Immature natural killer cell (primary cell): ENCODE measurements around the gene SLC25A19. TPM values are rescaled to one million over a fixed set of nuclear protein-coding genes. Genes with fewer than 3 reads are reported as not detected.

Source experiments
- DNase-seq, 3 donors: peaks; one replicate each; pipeline ENCODE4 v3.0.0; 2022; ENCODE audit warnings: mixed read lengths in 1 of 3
- H3K27ac Mint-ChIP-seq, 6 donors: one replicate each; pipeline ENCODE4 v1.8.0; 2020; ENCODE audit warnings: mixed read lengths in 6 of 6, mild to moderate bottlenecking in 5 of 6, inconsistent platforms in 4 of 6, moderate library complexity in 3 of 6
- H3K27me3 Mint-ChIP-seq, 3 donors: one replicate each; pipeline ENCODE4 v1.8.0; 2020 to 2021; ENCODE audit warnings: low read depth in 3 of 3, mild to moderate bottlenecking in 3 of 3, mixed read lengths in 3 of 3, moderate library complexity in 3 of 3, inconsistent platforms in 1 of 3
- H3K36me3 Mint-ChIP-seq, 3 donors: one replicate each; pipeline ENCODE4 v1.8.0; 2020; ENCODE audit warnings: mixed read lengths in 3 of 3, inconsistent platforms in 2 of 3, mild to moderate bottlenecking in 2 of 3
- H3K4me1 Mint-ChIP-seq, 2 donors: one replicate each; pipeline ENCODE4 v1.8.0; 2020; ENCODE audit warnings: inconsistent platforms in 2 of 2, mild to moderate bottlenecking in 2 of 2, mixed read lengths in 2 of 2, moderate library complexity in 1 of 2
- H3K4me3 Mint-ChIP-seq, 5 donors: one replicate each; pipeline ENCODE4 v1.8.0; 2020; ENCODE audit warnings: mild to moderate bottlenecking in 5 of 5, mixed read lengths in 5 of 5, inconsistent platforms in 3 of 5, moderate library complexity in 3 of 5
- H3K9me3 Mint-ChIP-seq, 6 donors: one replicate each; pipeline ENCODE4 v1.8.0; 2020; ENCODE audit warnings: mild to moderate bottlenecking in 6 of 6, mixed read lengths in 6 of 6, inconsistent platforms in 4 of 6, moderate library complexity in 3 of 6
- polyA plus RNA-seq, 3 donors: library from polyadenylated mRNA; unstranded; fragments of 300-500 nt; fragmentation: Illumina TruSeq; gene quantifications; one replicate each; pipeline ENCODE4 v1.2.3, GENCODE V29; 2021

Gene SLC25A19
- polyA plus RNA-seq, result 10 to 100 TPM; 11.2 to 27.2 (median 21.0) TPM

DNA sequence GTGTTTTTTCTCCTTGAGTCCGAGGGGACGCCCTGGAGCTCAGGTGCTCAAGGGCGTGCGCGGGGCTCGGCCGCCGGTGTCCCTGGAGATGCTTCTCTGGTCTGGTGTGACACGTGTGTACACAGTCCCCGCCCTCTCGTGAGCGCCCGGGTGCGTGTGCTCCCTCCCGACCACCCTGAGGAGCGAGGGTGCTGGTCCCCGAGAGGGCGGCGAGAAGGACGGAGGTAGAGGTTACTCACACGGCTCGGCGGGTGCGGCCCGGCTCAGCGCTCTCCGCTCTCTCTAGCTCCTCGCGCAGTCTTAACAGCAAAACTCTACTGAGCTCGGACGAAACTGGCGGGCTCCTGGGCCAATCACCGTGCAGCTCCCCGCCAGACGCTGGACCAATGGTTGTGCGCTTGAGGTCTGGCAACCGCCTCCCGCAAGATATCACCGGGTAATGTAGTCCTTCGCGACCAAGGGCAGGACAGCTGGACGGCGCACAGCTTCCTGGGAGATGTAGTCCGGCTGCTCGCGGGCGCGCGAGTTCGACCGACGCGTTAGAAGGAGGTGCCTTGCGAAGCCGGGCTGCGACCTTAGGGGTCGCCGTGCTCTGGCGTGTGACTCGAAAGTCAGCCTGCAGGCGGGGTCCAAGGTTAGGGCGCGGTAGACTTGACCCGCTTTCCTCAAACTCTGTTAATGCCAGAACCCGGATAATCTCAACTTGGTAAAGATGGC lies at the start of gene SLC25A19:
SLC25A19 (minus strand) TSS at position 319 of the 717 bp plus-strand sequence. CDS start 2,669 bp downstream, outside the sequence.
- H3K4me3 Mint-ChIP-seq, result peak within 1 kb of the TSS; percentile 98 to 100 (median 100)
- peaks cover 4 to 7% (median 6%) of the 10 kb centered on the region in 3 donors for H3K27me3 Mint-ChIP-seq
- H3K4me1 Mint-ChIP-seq, result peaks cover 15 to 24% of the 10 kb centered on the region in 2 donors
- H3K36me3 Mint-ChIP-seq, result peaks cover 0 to 2% (median 0%) of the 10 kb centered on the region in 3 donors
- peak within 1 kb of the TSS; percentile 99 to 100 (median 100) for H3K27ac Mint-ChIP-seq
- no peaks in the 10 kb centered on the region for H3K9me3 Mint-ChIP-seq
- DNase-seq, result peak; percentile 96

GRCh38 chr17:75338335-75338734 lies 49.1 kb upstream of the SLC25A19 start:
- peak in 1 of 3 donors; percentile 8 for DNase-seq
- Mint-ChIP-seq H3K9me3 (no peaks in the 10 kb centered on the region), H3K27me3 (peaks cover 0 to 6% (median 1%) of the 10 kb centered on the region in 3 donors), H3K36me3 (no peaks in the 10 kb centered on the region), H3K4me3 (peak overlapping the region; percentile 67 to 83 (median 76)), H3K4me1 (peaks cover 82 to 90% of the 10 kb centered on the region in 2 donors), H3K27ac (peak overlapping the region; percentile 79 to 96 (median 86))

DNA sequence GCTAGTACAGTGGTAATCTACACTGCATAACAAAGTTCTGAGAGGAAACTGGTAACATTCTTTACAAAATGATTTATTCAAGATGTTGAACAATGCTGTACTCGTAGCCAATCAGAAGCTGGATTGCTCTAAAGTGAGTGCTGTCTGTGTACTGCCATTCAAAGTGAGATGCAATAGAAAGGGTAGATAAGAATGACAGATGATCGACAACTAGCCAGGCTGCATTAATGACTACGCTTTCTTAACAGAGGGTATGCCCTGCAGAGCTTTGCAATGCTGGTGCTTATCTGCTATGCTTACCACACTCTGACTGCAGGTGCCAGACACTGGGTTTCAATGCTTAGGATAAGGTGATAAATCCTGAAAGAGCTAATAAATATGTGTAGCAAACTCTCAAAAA lies 46.1 kb upstream of the SLC25A19 start:
- Mint-ChIP-seq H3K36me3 (peaks cover 0 to 4% (median 0%) of the 10 kb centered on the region in 3 donors), H3K9me3 (no peaks in the 10 kb centered on the region), H3K4me3 (no peak overlapping the region)

DNA sequence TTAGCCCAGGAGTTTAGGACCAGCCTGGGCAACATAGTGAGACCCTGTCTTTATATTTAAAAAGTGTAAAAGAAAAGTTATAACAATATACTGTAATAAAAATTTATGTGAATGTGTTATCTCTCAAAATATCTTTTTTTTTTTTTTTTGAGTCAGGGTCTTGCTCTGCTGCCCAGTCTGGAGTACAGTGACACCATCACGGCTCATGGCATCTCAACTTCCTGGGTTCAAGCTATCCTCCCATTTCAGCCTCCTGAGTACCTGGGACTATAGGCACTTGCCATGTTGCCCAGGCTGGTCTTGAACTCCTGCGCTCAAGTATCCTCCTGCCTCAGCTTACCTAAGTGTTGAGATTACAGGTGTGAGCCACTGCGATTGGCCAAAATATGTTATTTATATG lies 45.5 kb upstream of the SLC25A19 start:
- Mint-ChIP-seq H3K9me3 (no peaks in the 10 kb centered on the region), H3K4me3 (no peak overlapping the region), H3K36me3 (peaks cover 0 to 4% (median 0%) of the 10 kb centered on the region in 3 donors), H3K4me1 (peaks cover 53 to 80% of the 10 kb centered on the region in 2 donors), H3K27me3 (peaks cover 0 to 4% (median 1%) of the 10 kb centered on the region in 3 donors), H3K27ac (peak overlapping the region in 4 of 6 donors; percentile 23 to 67 (median 38))
- DNase-seq, result no peak

More for the DNA sequence above, 46.1 kb upstream of the SLC25A19 start:
- peaks cover 58 to 86% of the 10 kb centered on the region in 2 donors for H3K4me1 Mint-ChIP-seq
- peak overlapping the region in 5 of 6 donors; percentile 13 to 82 (median 23) for H3K27ac Mint-ChIP-seq
- no peak for DNase-seq
- peaks cover 0 to 4% (median 1%) of the 10 kb centered on the region in 3 donors for H3K27me3 Mint-ChIP-seq

- H3K27me3 Mint-ChIP-seq, result peaks cover 0 to 1% (median 0%) of the 10 kb centered on the region in 3 donors
- no peak overlapping the region for H3K4me3 Mint-ChIP-seq
These were observed 42.4 kb upstream of the SLC25A19 start for GRCh38 chr17:75331671-75332070.

GRCh38 chr17:75327757-75328156 lies 38.5 kb upstream of the SLC25A19 start:
- Mint-ChIP-seq H3K27ac (peak overlapping the region in 3 of 6 donors; percentile 18 to 69 (median 31)), H3K36me3 (peaks cover 0 to 4% (median 3%) of the 10 kb centered on the region in 3 donors), H3K27me3 (peaks cover 0 to 2% (median under 1%) of the 10 kb centered on the region in 3 donors), H3K9me3 (no peaks in the 10 kb centered on the region), H3K4me3 (no peak overlapping the region), H3K4me1 (peaks cover 41 to 67% of the 10 kb centered on the region in 2 donors)
- no peak for DNase-seq

More at GRCh38 chr17:75331671-75332070, 42.4 kb upstream of the SLC25A19 start:
- Mint-ChIP-seq H3K36me3 (peaks cover 0 to 4% (median 0%) of the 10 kb centered on the region in 3 donors), H3K27ac (peak overlapping the region in 1 of 6 donors; percentile 67), H3K9me3 (no peaks in the 10 kb centered on the region), H3K4me1 (peaks cover 41 to 72% of the 10 kb centered on the region in 2 donors)
- DNase-seq, result no peak

GRCh38 chr17:75326226-75326848 lies 37.1 kb upstream of the SLC25A19 start:
- Mint-ChIP-seq H3K27me3 (peaks cover 0 to 2% (median 0%) of the 10 kb centered on the region in 3 donors), H3K36me3 (peaks cover 0 to 3% (median 0%) of the 10 kb centered on the region in 3 donors), H3K4me1 (peaks cover 39 to 56% of the 10 kb centered on the region in 2 donors), H3K27ac (peak overlapping the region in 5 of 6 donors; percentile 60 to 89 (median 68)), H3K9me3 (no peaks in the 10 kb centered on the region), H3K4me3 (no peak overlapping the region)
- no peak for DNase-seq

DNA sequence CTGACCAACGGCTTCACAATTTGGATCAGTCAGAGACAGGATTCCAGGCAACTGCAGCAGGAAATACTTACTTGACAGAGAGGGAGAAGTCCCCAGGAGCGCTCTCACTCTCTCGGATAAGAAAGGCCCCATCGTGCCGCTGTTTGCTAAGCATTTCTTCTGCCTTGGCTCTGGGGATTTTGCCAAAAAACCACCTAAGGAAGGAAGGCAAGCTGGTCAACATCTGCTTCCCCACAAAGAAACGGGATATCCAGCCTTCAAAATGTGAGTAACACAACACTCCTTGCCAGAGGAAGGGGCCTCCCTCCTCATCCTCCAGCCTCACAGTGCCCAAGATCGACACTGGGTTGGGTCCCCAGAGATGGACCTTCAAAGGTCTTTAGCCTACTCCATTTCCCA lies 36.6 kb upstream of the SLC25A19 start:
- Mint-ChIP-seq H3K27me3 (peaks cover 0 to 2% (median 0%) of the 10 kb centered on the region in 3 donors), H3K36me3 (peaks cover 0 to 3% (median 0%) of the 10 kb centered on the region in 3 donors), H3K4me1 (peaks cover 39 to 50% of the 10 kb centered on the region in 2 donors), H3K4me3 (no peak overlapping the region), H3K27ac (peak overlapping the region in 5 of 6 donors; percentile 35 to 89 (median 68)), H3K9me3 (no peaks in the 10 kb centered on the region)
- DNase-seq, result no peak

DNA sequence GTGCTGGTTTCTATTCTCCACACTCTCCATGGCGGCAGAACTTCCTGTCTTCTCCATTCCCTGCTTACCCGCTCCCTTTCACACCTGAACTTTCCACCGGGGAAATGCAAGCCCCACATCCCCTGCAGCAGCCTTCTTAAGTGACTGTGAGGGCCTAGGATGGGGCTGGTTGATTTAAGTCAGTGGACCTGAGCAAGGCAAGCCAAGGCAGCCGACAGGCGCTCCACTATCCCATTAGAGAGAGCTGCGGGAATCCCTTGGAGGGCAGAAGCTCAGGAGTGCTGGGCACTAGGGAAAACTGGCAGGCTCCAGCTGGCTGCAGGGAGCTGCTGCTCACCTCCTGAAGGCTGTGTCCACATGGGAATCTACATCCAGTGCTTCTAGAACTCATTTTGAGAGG lies 36.1 kb upstream of the SLC25A19 start:
- no peak for DNase-seq
- H3K4me1 Mint-ChIP-seq, result peaks cover 39 to 47% of the 10 kb centered on the region in 2 donors
- no peaks in the 10 kb centered on the region for H3K9me3 Mint-ChIP-seq
- peaks cover 0 to 3% (median 2%) of the 10 kb centered on the region in 3 donors for H3K36me3 Mint-ChIP-seq
- H3K27me3 Mint-ChIP-seq, result peaks cover 0 to 2% (median 0%) of the 10 kb centered on the region in 3 donors
- H3K4me3 Mint-ChIP-seq, result no peak overlapping the region
- peak overlapping the region; percentile 6 to 68 (median 28) for H3K27ac Mint-ChIP-seq

DNA sequence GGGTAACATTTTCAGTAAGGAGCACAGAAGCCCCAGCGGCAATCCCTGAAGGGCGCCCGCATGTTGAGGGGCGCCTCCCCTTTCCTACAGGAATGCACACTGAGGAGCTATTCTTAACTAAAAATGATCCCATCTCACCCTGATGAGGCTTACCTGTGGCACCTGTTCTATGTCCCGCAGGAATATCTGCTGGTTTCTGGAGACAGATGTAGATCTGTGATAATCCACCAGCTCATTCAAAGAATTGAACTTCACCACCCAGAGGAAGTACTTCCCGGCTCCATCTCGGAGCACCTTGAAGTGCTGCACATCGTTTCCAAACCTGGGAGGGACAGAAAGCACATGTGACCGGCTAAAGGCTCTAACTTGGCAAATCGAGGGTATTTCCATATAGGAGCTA lies 32.3 kb upstream of the SLC25A19 start:
- Mint-ChIP-seq H3K27me3 (peaks cover 0 to 2% (median 0%) of the 10 kb centered on the region in 3 donors), H3K4me3 (no peak overlapping the region), H3K4me1 (peaks cover 24 to 26% of the 10 kb centered on the region in 2 donors), H3K36me3 (peaks cover 0 to 7% (median 3%) of the 10 kb centered on the region in 3 donors), H3K9me3 (no peaks in the 10 kb centered on the region), H3K27ac (no peak overlapping the region)
- DNase-seq, result no peak

- H3K4me1 Mint-ChIP-seq, result peaks cover 10 to 12% of the 10 kb centered on the region in 2 donors
- H3K27ac Mint-ChIP-seq, result no peak overlapping the region
- no peaks in the 10 kb centered on the region for H3K27me3 Mint-ChIP-seq
- no peaks in the 10 kb centered on the region for H3K9me3 Mint-ChIP-seq
- H3K4me3 Mint-ChIP-seq, result no peak overlapping the region
- peaks cover 0 to 7% (median 2%) of the 10 kb centered on the region in 3 donors for H3K36me3 Mint-ChIP-seq
- no peak for DNase-seq
These were observed 30.9 kb upstream of the SLC25A19 start for GRCh38 chr17:75319904-75320691.

GRCh38 chr17:75318615-75319222 lies 29.5 kb upstream of the SLC25A19 start:
- Mint-ChIP-seq H3K27me3 (peaks cover 0 to under 1% (median under 1%) of the 10 kb centered on the region in 3 donors), H3K27ac (no peak overlapping the region), H3K9me3 (no peaks in the 10 kb centered on the region), H3K36me3 (peaks cover 0 to 7% (median 0%) of the 10 kb centered on the region in 3 donors), H3K4me3 (no peak overlapping the region), H3K4me1 (peaks cover 8% of the 10 kb centered on the region in 2 donors)
- DNase-seq, result no peak

DNA sequence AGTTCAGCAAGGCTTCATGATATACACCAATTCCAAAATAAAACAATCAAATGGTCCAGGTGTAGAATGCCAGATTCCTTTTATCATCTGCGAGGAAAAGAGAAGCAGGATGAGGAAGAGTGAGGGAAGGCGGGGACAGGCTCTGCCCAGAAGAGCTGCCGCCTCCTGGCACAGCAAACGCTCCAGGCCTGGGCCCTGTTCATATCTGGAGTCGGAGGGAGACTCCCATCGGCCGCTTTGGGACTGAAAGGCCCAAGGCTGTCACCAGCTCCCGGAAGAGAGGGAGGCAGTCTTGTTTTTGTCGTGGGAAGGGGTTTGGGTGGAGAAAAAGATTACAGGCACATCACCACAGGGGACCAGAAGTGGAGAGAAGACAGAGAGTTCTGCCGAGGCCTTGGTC lies 29.0 kb upstream of the SLC25A19 start:
- no peak overlapping the region for H3K4me3 Mint-ChIP-seq
- DNase-seq, result no peak
- peaks cover 0 to 7% (median 0%) of the 10 kb centered on the region in 3 donors for H3K36me3 Mint-ChIP-seq
- H3K27ac Mint-ChIP-seq, result no peak overlapping the region
- no peaks in the 10 kb centered on the region for H3K9me3 Mint-ChIP-seq
- peaks cover 0 to 2% (median 2%) of the 10 kb centered on the region in 3 donors for H3K27me3 Mint-ChIP-seq
- peaks cover 3 to 4% of the 10 kb centered on the region in 2 donors for H3K4me1 Mint-ChIP-seq
